ENCODE measurements around the gene ZNF619.

DNA sequence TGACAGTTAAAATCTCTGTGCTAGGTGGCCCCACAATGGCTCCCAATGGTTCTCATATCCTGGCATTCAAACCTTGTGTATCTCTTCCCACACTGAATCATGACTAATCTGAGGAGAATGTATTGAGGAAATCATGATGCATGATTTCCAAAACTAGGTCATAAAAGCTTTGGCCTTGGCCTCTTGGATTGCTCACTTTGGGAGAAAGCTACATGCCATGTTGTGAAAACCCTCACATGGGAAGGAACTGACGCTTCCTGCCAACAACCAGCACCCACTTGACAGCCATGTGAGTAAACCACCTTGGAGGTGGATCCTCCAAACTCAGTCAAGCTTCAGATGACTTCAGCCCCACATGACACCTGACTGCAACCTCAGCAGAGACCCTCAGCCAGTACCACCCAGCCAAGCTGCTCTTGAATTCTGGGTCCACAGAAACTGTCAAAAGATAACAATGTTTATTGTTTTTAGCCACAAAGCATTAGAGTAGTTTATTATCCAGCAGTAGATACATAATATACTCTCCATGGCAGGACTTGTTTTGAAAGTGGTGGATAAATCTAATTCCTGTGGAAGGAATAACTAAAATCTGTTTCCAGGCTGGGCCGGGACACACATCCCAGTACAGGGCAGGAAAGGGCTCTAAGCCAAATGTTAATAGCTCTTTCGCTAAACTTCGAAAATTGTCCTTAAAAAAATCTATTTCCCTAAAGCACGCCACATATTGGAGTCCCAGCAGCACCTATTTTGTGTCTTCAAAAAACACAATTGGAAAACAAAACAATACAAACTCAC is 27.9 kb downstream of the ZNF619 start:
- no peak for TF ChIP-seq POLR2A (IDR thresholded peaks at IDR 0.05; ENCODE audit: low read length)
- TF ChIP-seq GATA1 (IDR thresholded peaks at IDR 0.05; ENCODE audit: low read depth, low read length): no peak
